ENCODE results near the gene RNGTT. TPM values are rescaled to one million over a fixed set of nuclear protein-coding genes. Genes with fewer than 3 reads are reported as not detected.

RNGTT gene
- total and polyA plus RNA-seq, 7 donors = 3.0 to 14.7 (median 10.0) TPM

DNA sequence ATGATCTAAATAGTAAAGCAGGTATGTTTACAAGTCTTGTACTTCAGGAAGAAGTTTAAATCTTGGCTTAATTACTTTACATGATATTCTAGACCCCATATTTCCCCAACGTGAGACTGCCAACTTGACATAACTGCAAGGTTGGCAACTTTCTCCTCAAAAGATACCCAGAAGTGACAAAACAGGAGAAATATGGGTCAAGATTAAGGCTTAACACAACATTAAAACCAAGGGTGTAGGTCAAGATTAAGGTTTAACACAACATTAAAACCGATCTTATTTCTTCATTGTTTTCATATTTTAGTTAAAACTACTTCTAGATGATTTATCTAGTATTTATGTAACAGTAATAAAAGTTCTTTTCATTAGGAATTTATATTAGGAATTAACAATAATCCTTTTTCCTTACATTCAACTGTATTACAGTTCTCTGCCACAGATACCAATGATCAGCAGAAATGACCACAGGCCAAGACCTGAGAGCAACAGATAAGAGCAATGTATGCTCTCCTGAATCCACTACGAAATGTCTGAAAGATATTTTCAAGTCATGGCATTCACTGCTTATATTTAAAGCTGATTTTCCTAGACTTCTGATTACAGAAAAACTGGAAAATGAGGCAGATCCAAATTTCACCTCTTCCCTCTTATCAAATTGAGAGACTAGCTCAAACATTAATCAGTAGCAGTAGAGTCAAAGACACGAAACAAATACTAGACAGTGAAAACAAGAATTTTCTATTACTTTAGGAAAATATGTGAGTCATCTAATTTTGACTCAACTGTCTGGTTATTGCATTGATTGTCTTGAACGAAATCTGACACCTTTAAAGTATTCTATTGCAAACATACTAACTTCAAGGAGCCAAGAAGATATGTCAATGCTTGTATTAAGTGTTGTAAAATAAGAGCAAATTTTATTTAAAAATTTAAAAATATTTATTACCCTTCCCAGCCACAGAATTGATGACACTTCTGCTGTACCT lies 72.3 kb downstream of the RNGTT start:
- WGBS, 2 donors = 86 to 91% methylated on average over 5 of the region's 5 CpGs
- no peaks in the 10 kb centered on the region for H3K9me3 ChIP-seq
- DNase-seq = no peak
- H3K4me1 ChIP-seq = no peaks in the 10 kb centered on the region
- H3K27me3 ChIP-seq = no peaks in the 10 kb centered on the region
- TF ChIP-seq, protein P1, sequence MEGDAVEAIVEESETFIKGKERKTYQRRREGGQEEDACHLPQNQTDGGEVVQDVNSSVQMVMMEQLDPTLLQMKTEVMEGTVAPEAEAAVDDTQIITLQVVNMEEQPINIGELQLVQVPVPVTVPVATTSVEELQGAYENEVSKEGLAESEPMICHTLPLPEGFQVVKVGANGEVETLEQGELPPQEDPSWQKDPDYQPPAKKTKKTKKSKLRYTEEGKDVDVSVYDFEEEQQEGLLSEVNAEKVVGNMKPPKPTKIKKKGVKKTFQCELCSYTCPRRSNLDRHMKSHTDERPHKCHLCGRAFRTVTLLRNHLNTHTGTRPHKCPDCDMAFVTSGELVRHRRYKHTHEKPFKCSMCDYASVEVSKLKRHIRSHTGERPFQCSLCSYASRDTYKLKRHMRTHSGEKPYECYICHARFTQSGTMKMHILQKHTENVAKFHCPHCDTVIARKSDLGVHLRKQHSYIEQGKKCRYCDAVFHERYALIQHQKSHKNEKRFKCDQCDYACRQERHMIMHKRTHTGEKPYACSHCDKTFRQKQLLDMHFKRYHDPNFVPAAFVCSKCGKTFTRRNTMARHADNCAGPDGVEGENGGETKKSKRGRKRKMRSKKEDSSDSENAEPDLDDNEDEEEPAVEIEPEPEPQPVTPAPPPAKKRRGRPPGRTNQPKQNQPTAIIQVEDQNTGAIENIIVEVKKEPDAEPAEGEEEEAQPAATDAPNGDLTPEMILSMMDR (IDR thresholded peaks at IDR 0.05) = no peak
- TF ChIP-seq EP300 (IDR thresholded peaks at IDR 0.05) (no peak), POLR2A (IDR thresholded peaks at IDR 0.05) (no peak), POLR2AphosphoS5 (IDR thresholded peaks at IDR 0.05) (no peak)
- intact Hi-C loops (cut with DNase I) = no loop called here
- H3K36me3 ChIP-seq = peaks cover 0 to 5% (median 0%) of the 10 kb centered on the region in 4 donors
- H3K27ac ChIP-seq = no peak overlapping the region
- H3K4me3 ChIP-seq = no peak overlapping the region

DNA sequence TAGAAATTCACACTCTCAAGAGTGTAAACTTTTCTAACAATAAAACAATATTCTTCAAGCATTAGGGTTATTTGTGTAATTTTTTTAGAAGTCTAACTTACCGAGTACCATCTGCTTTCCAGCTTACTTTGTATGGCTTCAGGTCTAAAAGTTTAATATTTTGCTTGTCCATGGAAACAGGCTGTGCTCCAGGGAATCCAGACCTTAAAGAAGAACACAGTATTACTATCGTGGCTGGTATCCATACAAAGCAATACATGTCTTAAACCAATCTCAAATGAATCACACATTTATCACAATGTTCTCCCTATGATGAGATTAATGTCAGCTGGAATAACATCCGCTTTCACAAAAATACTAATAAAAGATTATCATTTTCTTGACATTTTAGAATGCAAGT lies 73.0 kb downstream of the RNGTT start:
- intact Hi-C loops (cut with DNase I) = no loop called here
- Histone ChIP-seq H3K36me3 (peaks cover 0 to 5% (median 0%) of the 10 kb centered on the region in 4 donors), H3K4me3 (no peak overlapping the region), H3K9me3 (no peaks in the 10 kb centered on the region), H3K4me1 (no peaks in the 10 kb centered on the region), H3K27me3 (no peaks in the 10 kb centered on the region), H3K27ac (no peak overlapping the region)
- 91 to 92% methylated on average over 3 of the region's 3 CpGs for WGBS, 2 donors
- no peak for DNase-seq
- TF ChIP-seq, protein P1 (IDR thresholded peaks at IDR 0.05) = no peak
- TF ChIP-seq POLR2AphosphoS5 (IDR thresholded peaks at IDR 0.05) (no peak), POLR2A (IDR thresholded peaks at IDR 0.05) (no peak), EP300 (IDR thresholded peaks at IDR 0.05) (no peak)

DNA sequence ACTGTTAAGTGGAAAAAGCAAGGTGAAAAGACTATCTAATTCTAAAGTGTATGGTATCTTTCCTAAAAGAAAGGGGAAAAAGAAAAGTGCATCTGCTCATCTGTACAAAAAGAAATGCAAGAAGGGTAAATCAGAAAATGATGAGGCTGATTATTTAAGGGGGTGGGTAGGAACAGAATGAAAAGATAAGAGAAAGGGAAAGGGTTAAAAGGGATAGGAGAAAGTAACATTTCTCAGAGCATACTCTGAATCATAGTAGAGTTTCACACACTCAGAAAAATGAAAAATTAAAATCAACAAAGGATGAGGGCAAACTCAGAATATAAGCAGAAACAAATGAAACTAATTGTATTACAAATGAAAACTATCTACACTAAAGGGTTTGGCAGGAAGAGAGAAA lies 79.1 kb downstream of the RNGTT start:
- Histone ChIP-seq H3K36me3 (peaks cover 0 to 5% (median 0%) of the 10 kb centered on the region in 4 donors), H3K4me3 (no peak overlapping the region), H3K27me3 (no peaks in the 10 kb centered on the region), H3K4me1 (no peaks in the 10 kb centered on the region), H3K27ac (no peak overlapping the region), H3K9me3 (no peaks in the 10 kb centered on the region)
- DNase-seq = no peak
- intact Hi-C loops (cut with DNase I) = no loop called here
- TF ChIP-seq, protein P1 (IDR thresholded peaks at IDR 0.05) = no peak
- TF ChIP-seq POLR2A (IDR thresholded peaks at IDR 0.05) (no peak), EP300 (IDR thresholded peaks at IDR 0.05) (no peak), POLR2AphosphoS5 (IDR thresholded peaks at IDR 0.05) (no peak)

DNA sequence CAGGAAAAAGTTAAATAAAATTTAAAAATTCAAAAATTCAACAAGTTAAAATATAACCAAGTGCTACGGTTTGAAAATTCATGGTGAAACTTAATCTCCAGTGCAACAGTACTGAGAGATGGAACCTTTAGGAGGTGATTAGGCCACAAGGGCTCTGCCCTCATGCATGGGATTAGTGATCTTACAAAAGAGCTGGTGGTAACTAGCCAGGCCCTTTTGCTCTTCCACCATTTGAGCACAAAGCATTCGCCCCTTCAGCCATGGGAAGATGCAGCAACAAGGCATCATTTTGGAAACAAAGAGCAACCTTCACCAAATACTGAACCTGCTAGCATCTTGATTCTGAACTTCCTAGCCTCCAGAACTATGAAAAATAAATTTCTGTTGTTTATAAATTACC lies 80.9 kb downstream of the RNGTT start:
- DNase-seq = no peak
- Histone ChIP-seq H3K36me3 (peaks cover 0 to under 1% (median 0%) of the 10 kb centered on the region in 4 donors), H3K9me3 (no peaks in the 10 kb centered on the region), H3K4me1 (no peaks in the 10 kb centered on the region), H3K27ac (no peak overlapping the region), H3K4me3 (no peak overlapping the region), H3K27me3 (no peaks in the 10 kb centered on the region)
- intact Hi-C loops (cut with DNase I) = no loop called here
- TF ChIP-seq, protein P1 (IDR thresholded peaks at IDR 0.05) = no peak
- TF ChIP-seq EP300 (IDR thresholded peaks at IDR 0.05) (no peak), POLR2AphosphoS5 (IDR thresholded peaks at IDR 0.05) (no peak), POLR2A (IDR thresholded peaks at IDR 0.05) (no peak)
- 98 to 99% methylated on average over 2 of the region's 2 CpGs for WGBS, 2 donors
